HCT116 (cell line): ENCODE data around the gene TMEM209. TPM values are rescaled to one million over a fixed set of nuclear protein-coding genes. Genes with fewer than 3 reads are reported as not detected.

ENCODE experiments used
- ATAC-seq: fragments of 200-7000 bp; cut with Tn5 transposase; 2 replicates; pipeline ENCODE4 v1.9.1; 2020; ENCODE audit warnings: mild to moderate bottlenecking, moderate library complexity
- BruUV-seq: library from RNA; stranded (reverse); fragments of 400-500 nt; replicated peaks from 2 replicates; lab custom pipeline; 2021; lab: Mats Ljungman, UMichigan
- CTCF ChIA-PET: fragments of 300-600 bp; sonication (Branson Sonifier 250); formaldehyde crosslinking; loops from one replicate; lab custom pipeline; 2021; ENCODE audit warnings: antibody characterized with exemption; lab: Charles Lee
- POLR2A ChIA-PET: fragments of 300-600, 350-600 bp; sonication (Branson Sonifier 250); formaldehyde crosslinking; loops from one replicate; lab custom pipeline; 2021; ENCODE audit warnings: antibody characterized with exemption; lab: Charles Lee
- RAD21 ChIA-PET, 2 experiments: fragments of 300-600 bp; sonication (Branson Sonifier 250); formaldehyde crosslinking; loops; one replicate each; lab custom pipeline; 2023; ENCODE audit warnings: low total read pairs in 2 of 2; ENCODE audit not compliant: uncharacterized antibody in 2 of 2, unreplicated experiment in 2 of 2, low non-redundant PET in 1 of 2; lab: Charles Lee
- DNase-seq: peaks from one replicate; pipeline ENCODE4 v3.0.0-alpha.2; 2010; ENCODE audit warnings: low read depth, low spot score
- H2AFZ ChIP-seq: fragments of 200-600 bp; shearing (Covaris generic), sonication (generic); 2 replicates; pipeline ENCODE4 v1.6.1; 2017; ENCODE audit warnings: low read depth, mixed run types, mixed read lengths, antibody characterized with exemption, low read length; ENCODE audit not compliant: poor library complexity, severe bottlenecking
- H3K27ac ChIP-seq: 2 replicates; pipeline ENCODE4 v1.5.1; 2012; ENCODE audit warnings: low read depth, low read length
- H3K27me3 ChIP-seq: fragments of 200-600 bp; sonication (generic); 2 replicates; pipeline ENCODE4 v1.6.1; 2016; ENCODE audit warnings: mixed run types, low read length, mixed read lengths; ENCODE audit not compliant: insufficient read depth
- H3K36me3 ChIP-seq, 2 experiments: fragments of 200-500 bp in 1 of 2; fragments of 200-600 bp in 1 of 2; sonication (Bioruptor generic) in 1 of 2; sonication (generic) in 1 of 2; 2 replicates each; pipeline versions ENCODE4 v1.5.1 to v1.6.1; 2014 to 2016; ENCODE audit warnings: low read length in 2 of 2, inconsistent platforms in 1 of 2, mixed read lengths in 1 of 2, mixed run types in 1 of 2; ENCODE audit not compliant: insufficient read depth in 2 of 2, control insufficient read depth in 1 of 2
- H3K4me1 ChIP-seq, 2 experiments: fragments of 200-600 bp in 1 of 2; sonication (generic) in 1 of 2; 2 replicates each; pipeline versions ENCODE4 v1.5.1 to v1.6.1; 2012 to 2017; ENCODE audit warnings: low read length in 2 of 2, inconsistent platforms in 1 of 2, mild to moderate bottlenecking in 1 of 2, mixed read lengths in 1 of 2, mixed run types in 1 of 2, moderate library complexity in 1 of 2; ENCODE audit not compliant: insufficient read depth in 2 of 2, control insufficient read depth in 1 of 2
- H3K4me2 ChIP-seq: fragments of 200-600 bp; sonication (generic); 2 replicates; pipeline ENCODE4 v1.6.1; 2017; ENCODE audit warnings: mixed run types, low read length, mixed read lengths
- H3K4me3 ChIP-seq, 2 experiments: fragments of 200-600 bp in 1 of 2; sonication (generic) in 1 of 2; replicated peaks in 1 of 2; 2 replicates each; pipeline ENCODE4 v1.5.1; 2011 to 2016; ENCODE audit warnings: low read length in 2 of 2, control low read depth in 1 of 2, low read depth in 1 of 2, mild to moderate bottlenecking in 1 of 2, mixed read lengths in 1 of 2, mixed run types in 1 of 2
- H3K79me2 ChIP-seq: fragments of 200-600 bp; sonication (generic); 2 replicates; pipeline ENCODE4 v1.6.1; 2017; ENCODE audit warnings: mild to moderate bottlenecking, mixed run types, low read length, moderate library complexity, mixed read lengths; ENCODE audit not compliant: insufficient read depth
- H3K9ac ChIP-seq: fragments of 200-600 bp; sonication (generic); 2 replicates; pipeline ENCODE4 v1.6.1; 2016; ENCODE audit warnings: low read length, mixed read lengths
- H3K9me2 ChIP-seq: fragments of 200-600 bp; sonication (generic), shearing (Covaris generic); 2 replicates; pipeline ENCODE4 v1.6.1; 2017; ENCODE audit warnings: mixed run types, mild to moderate bottlenecking, moderate library complexity; ENCODE audit not compliant: insufficient read depth
- H3K9me3 ChIP-seq, 2 experiments: fragments of 200-500 bp in 1 of 2; fragments of 200-600 bp in 1 of 2; sonication (Bioruptor generic) in 1 of 2; sonication (generic) in 1 of 2; 2 replicates each; pipeline ENCODE4 v1.6.1; 2014 to 2017; ENCODE audit warnings: low read length in 2 of 2, mixed read lengths in 2 of 2, inconsistent platforms in 1 of 2, low read depth in 1 of 2, mild to moderate bottlenecking in 1 of 2, mixed run types in 1 of 2, moderate library complexity in 1 of 2; ENCODE audit not compliant: control insufficient read depth in 1 of 2, insufficient read depth in 1 of 2
- H4K20me1 ChIP-seq: fragments of 200-600 bp; sonication (generic), shearing (Covaris generic); 2 replicates; pipeline ENCODE4 v1.6.1; 2017; ENCODE audit warnings: mixed run types, mild to moderate bottlenecking, moderate library complexity; ENCODE audit not compliant: insufficient read depth
- CBX3 ChIP-seq: IDR thresholded peaks from 2 replicates; pipeline ENCODE4 v1.6.1; 2012; ENCODE audit warnings: low read depth
- CEBPB ChIP-seq: IDR thresholded peaks from 2 replicates; pipeline ENCODE4 v1.6.1; 2012; ENCODE audit warnings: low read depth
- EGR1 ChIP-seq: IDR thresholded peaks from 2 replicates; pipeline ENCODE4 v1.6.1; 2012; ENCODE audit warnings: low read depth
- ELF1 ChIP-seq: IDR thresholded peaks from 2 replicates; pipeline ENCODE4 v1.6.1; 2012; ENCODE audit warnings: low read depth, borderline replicate concordance
- EZH2 ChIP-seq: fragments of 200-600 bp; sonication (generic); IDR thresholded peaks from 2 replicates; pipeline ENCODE4 v1.6.1; 2017; ENCODE audit warnings: antibody characterized with exemption, mixed run types
- EZH2phosphoT487 ChIP-seq: fragments of 200-600 bp; IDR thresholded peaks from 2 replicates; pipeline ENCODE4 v1.6.1; 2018; ENCODE audit warnings: antibody characterized with exemption, borderline replicate concordance
- FOSL1 ChIP-seq: IDR thresholded peaks from 2 replicates; pipeline ENCODE4 v1.6.1; 2012; ENCODE audit warnings: low read depth
- JUND ChIP-seq: IDR thresholded peaks from 2 replicates; pipeline ENCODE4 v1.6.1; 2012
- POLR2A ChIP-seq: IDR thresholded peaks from 2 replicates; pipeline ENCODE4 v1.7.0; 2011; ENCODE audit warnings: borderline replicate concordance; ENCODE audit not compliant: insufficient read depth, insufficient read length; ENCODE audit errors: extremely low read depth
- POLR2AphosphoS5 ChIP-seq: IDR thresholded peaks from 2 replicates; pipeline ENCODE4 v1.6.1; 2011; ENCODE audit warnings: mild to moderate bottlenecking, low read depth, low read length, moderate library complexity
- RAD21 ChIP-seq: IDR thresholded peaks from 2 replicates; pipeline ENCODE4 v1.6.1; 2012; ENCODE audit warnings: low read depth, mild to moderate bottlenecking
- REST ChIP-seq: IDR thresholded peaks from 2 replicates; pipeline ENCODE4 v1.6.1; 2012; ENCODE audit warnings: low read depth
- SIN3A ChIP-seq: IDR thresholded peaks from 2 replicates; pipeline ENCODE4 v1.6.1; 2012; ENCODE audit warnings: low read depth
- SP1 ChIP-seq: IDR thresholded peaks from 2 replicates; pipeline ENCODE4 v1.6.1; 2012; ENCODE audit warnings: low read depth
- ZFX ChIP-seq: fragments of 450-650 bp; IDR thresholded peaks from 2 replicates; pipeline ENCODE4 v1.6.1; 2017
- ZNF274 ChIP-seq: fragments of 200-500 bp; sonication (Bioruptor generic); IDR thresholded peaks from 2 replicates; pipeline ENCODE4 v1.6.1; 2014; ENCODE audit warnings: mild to moderate bottlenecking, low read depth, low read length, inconsistent platforms
- intact Hi-C: fragments of 100-400 bp; cut with micrococcal nuclease; formaldehyde crosslinking; loops from 2 replicates; pipeline ENCODE4 v1.10.0; 2022
- total RNA-seq: library from RNA; stranded (reverse); gene quantifications from one replicate; pipeline ENCODE4 v1.2.1, GENCODE V29; 2021; ENCODE audit not compliant: unreplicated experiment
- TF ChIP-seq, protein P1 (sequence below), 3 experiments: fragments of 200-600 bp in 1 of 3; sonication (generic) in 1 of 3; IDR thresholded peaks in 2 of 3; conservative IDR thresholded peaks in 1 of 3; 2 replicates each; pipeline ENCODE4 v1.5.1; 2012 to 2017; ENCODE audit warnings: low read depth in 2 of 3, low read length in 2 of 3, antibody characterized with exemption in 1 of 3, borderline replicate concordance in 1 of 3, control low read depth in 1 of 3, mild to moderate bottlenecking in 1 of 3, mixed read lengths in 1 of 3, mixed run types in 1 of 3, moderate library complexity in 1 of 3; ENCODE audit not compliant: insufficient read depth in 1 of 3
- TF ChIP-seq, protein P2 (sequence below): IDR thresholded peaks from 2 replicates; pipeline ENCODE4 v1.6.1; 2012
- TF ChIP-seq, protein P3 (sequence below): IDR thresholded peaks from 2 replicates; pipeline ENCODE4 v1.6.1; 2012

TMEM209 gene
- total RNA-seq, 1 experiment from 2014 or later: 35.8 TPM

GRCh38 chr7:130178251-130178650 is 27.0 kb downstream of the TMEM209 start:
- no TSS peak for BruUV-seq
- peaks cover 3% of the 10 kb centered on the region; the same call in 1 of the 2 replicates for H4K20me1 ChIP-seq
- ChIA-PET CTCF (no interaction called here), POLR2A (no interaction called here), RAD21 (no interaction called here)
- no peaks in the 10 kb centered on the region for H3K9me3 ChIP-seq
- H3K27me3 ChIP-seq: no peaks in the 10 kb centered on the region
- H3K9ac ChIP-seq: no peak overlapping the region
- H3K36me3 ChIP-seq: peaks cover 29 to 36% of the 10 kb centered on the region in 2 experiments; a peak in 3 of 4 replicates
- H3K4me1 ChIP-seq: no peaks in the 10 kb centered on the region
- DNase-seq (no peak), ATAC-seq (no peak)
- no peak overlapping the region for H3K4me2 ChIP-seq
- TF ChIP-seq SP1 (no peak), EZH2phosphoT487 (no peak), EZH2 (no peak), REST (no peak), ZNF274 (no peak), ZFX (no peak), CBX3 (no peak), POLR2AphosphoS5 (no peak), FOSL1 (no peak), SIN3A (no peak), CEBPB (no peak), POLR2A (no peak), JUND (no peak), RAD21 (no peak), EGR1 (no peak), ELF1 (no peak)
- TF ChIP-seq, protein P1, sequence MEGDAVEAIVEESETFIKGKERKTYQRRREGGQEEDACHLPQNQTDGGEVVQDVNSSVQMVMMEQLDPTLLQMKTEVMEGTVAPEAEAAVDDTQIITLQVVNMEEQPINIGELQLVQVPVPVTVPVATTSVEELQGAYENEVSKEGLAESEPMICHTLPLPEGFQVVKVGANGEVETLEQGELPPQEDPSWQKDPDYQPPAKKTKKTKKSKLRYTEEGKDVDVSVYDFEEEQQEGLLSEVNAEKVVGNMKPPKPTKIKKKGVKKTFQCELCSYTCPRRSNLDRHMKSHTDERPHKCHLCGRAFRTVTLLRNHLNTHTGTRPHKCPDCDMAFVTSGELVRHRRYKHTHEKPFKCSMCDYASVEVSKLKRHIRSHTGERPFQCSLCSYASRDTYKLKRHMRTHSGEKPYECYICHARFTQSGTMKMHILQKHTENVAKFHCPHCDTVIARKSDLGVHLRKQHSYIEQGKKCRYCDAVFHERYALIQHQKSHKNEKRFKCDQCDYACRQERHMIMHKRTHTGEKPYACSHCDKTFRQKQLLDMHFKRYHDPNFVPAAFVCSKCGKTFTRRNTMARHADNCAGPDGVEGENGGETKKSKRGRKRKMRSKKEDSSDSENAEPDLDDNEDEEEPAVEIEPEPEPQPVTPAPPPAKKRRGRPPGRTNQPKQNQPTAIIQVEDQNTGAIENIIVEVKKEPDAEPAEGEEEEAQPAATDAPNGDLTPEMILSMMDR (IDR thresholded peaks at IDR 0.05 in 2 of 3, conservative IDR thresholded peaks at IDR 0.05 in 1 of 3; ENCODE audit: borderline replicate concordance in 1 of 3, insufficient read depth in 1 of 3, low read depth in 2 of 3, low read length in 2 of 3): no peak
- TF ChIP-seq, protein P2, sequence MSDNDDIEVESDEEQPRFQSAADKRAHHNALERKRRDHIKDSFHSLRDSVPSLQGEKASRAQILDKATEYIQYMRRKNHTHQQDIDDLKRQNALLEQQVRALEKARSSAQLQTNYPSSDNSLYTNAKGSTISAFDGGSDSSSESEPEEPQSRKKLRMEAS: no peak
- TF ChIP-seq, protein P3, sequence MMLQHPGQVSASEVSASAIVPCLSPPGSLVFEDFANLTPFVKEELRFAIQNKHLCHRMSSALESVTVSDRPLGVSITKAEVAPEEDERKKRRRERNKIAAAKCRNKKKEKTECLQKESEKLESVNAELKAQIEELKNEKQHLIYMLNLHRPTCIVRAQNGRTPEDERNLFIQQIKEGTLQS: no peak
- H3K9me2 ChIP-seq: no peaks in the 10 kb centered on the region
- H3K4me3 ChIP-seq: no peak overlapping the region
- H3K79me2 ChIP-seq: 0 out of 2 replicates have a peak, but pooled peaks cover 16% of the 10 kb centered on the region
- H2AFZ ChIP-seq: no peak overlapping the region
- intact Hi-C loops: no loop called here
- no peak overlapping the region for H3K27ac ChIP-seq
